Measurements from ENCODE around the gene ADAMTS18.

DNA sequence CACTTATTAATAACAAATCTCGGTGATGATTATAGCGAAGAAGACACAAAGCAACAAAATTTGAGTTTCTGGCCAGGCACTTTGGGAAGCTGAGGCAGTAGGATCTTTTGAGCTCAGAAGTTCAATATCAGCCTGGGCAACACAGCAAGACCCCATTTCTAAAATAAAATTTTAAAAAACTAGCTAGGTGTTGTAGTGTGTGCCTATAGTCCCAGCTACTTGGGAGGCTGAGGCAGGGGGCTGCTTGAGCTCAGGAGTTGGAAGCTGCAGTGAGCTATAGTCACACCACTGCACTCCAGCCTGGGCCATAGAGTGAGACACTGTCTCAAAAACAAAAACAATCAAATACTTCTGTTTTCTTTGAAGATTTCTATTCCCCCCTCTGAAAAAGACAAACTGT, 130.7 kb downstream of the ADAMTS18 start:
- TF ChIP-seq, protein P1, sequence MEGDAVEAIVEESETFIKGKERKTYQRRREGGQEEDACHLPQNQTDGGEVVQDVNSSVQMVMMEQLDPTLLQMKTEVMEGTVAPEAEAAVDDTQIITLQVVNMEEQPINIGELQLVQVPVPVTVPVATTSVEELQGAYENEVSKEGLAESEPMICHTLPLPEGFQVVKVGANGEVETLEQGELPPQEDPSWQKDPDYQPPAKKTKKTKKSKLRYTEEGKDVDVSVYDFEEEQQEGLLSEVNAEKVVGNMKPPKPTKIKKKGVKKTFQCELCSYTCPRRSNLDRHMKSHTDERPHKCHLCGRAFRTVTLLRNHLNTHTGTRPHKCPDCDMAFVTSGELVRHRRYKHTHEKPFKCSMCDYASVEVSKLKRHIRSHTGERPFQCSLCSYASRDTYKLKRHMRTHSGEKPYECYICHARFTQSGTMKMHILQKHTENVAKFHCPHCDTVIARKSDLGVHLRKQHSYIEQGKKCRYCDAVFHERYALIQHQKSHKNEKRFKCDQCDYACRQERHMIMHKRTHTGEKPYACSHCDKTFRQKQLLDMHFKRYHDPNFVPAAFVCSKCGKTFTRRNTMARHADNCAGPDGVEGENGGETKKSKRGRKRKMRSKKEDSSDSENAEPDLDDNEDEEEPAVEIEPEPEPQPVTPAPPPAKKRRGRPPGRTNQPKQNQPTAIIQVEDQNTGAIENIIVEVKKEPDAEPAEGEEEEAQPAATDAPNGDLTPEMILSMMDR (conservative IDR thresholded peaks at IDR 0.05; ENCODE audit: low read depth, low read length) = no peak
- TF ChIP-seq EZH2 (IDR thresholded peaks at IDR 0.05; ENCODE audit: low read length, unreplicated experiment) (no peak), EZH2phosphoT487 (IDR thresholded peaks at IDR 0.05; ENCODE audit: borderline replicate concordance, low read length) (no peak)
